Stomach (tissue), 9 donors: ENCODE data around the gene SLC8B1. TPM values are rescaled to one million over a fixed set of nuclear protein-coding genes. Genes with fewer than 3 reads are reported as not detected.

ENCODE experiments used
- DNase-seq, 2 donors: peaks; one replicate each; pipeline versions ENCODE4 v3.0.0 to v3.0.0-alpha.2; 2013 to 2019
- H3K27ac ChIP-seq, 5 donors: fragments of 200-600 bp in 4 of 5; sonication (generic) in 4 of 5; one replicate each; pipeline ENCODE4 v1.5.1; 2013 to 2019; ENCODE audit warnings: mild to moderate bottlenecking in 1 of 5, moderate library complexity in 1 of 5
- H3K27me3 ChIP-seq, 3 donors: fragments of 200-600 bp; sonication (generic); one replicate each; pipeline ENCODE4 v1.5.1; 2017 to 2019; ENCODE audit warnings: mixed run types in 1 of 3
- H3K36me3 ChIP-seq, 4 donors: fragments of 200-600 bp; sonication (generic); 1 replicate in 3 of 4; 2 replicates in 1 of 4; pipeline ENCODE4 v1.5.1; 2016 to 2019
- H3K4me1 ChIP-seq, 4 donors: fragments of 200-600 bp; sonication (generic); one replicate each; pipeline ENCODE4 v1.5.1; 2016 to 2019
- H3K4me3 ChIP-seq, 4 donors: fragments of 200-600 bp; sonication (generic) in 3 of 4; one replicate each; pipeline ENCODE4 v1.5.1; 2016 to 2019; ENCODE audit warnings: mild to moderate bottlenecking in 1 of 4
- H3K9me3 ChIP-seq, 4 donors: fragments of 200-600 bp; sonication (generic); one replicate each; pipeline ENCODE4 v1.5.1; 2016 to 2019
- CTCF ChIP-seq, 7 experiments: fragments of 450-650 bp in 4 of 7; fragments of 200-600 bp in 3 of 7; sonication (generic) in 3 of 7; IDR thresholded peaks; one replicate each; pipeline ENCODE4 v1.5.1; 2016 to 2019; ENCODE audit warnings: antibody characterized with exemption in 7 of 7, control low read depth in 2 of 7, mild to moderate bottlenecking in 1 of 7
- EP300 ChIP-seq: sonication (generic); formaldehyde crosslinking; IDR thresholded peaks from one replicate; pipeline ENCODE4 v1.6.1; 2017; ENCODE audit warnings: antibody characterized with exemption
- POLR2A ChIP-seq, 4 donors: fragments of 450-650 bp; IDR thresholded peaks; one replicate each; pipeline ENCODE4 v1.6.1; 2016; ENCODE audit warnings: antibody characterized with exemption in 4 of 4, control low read depth in 2 of 4, mild to moderate bottlenecking in 1 of 4, moderate library complexity in 1 of 4
- POLR2AphosphoS5 ChIP-seq, 3 donors: sonication (generic); formaldehyde crosslinking; IDR thresholded peaks; one replicate each; pipeline ENCODE4 v1.6.1; 2016; ENCODE audit warnings: antibody characterized with exemption in 3 of 3
- WGBS, 5 donors: extraction: QIAGEN DNeasy Blood & Tissue Kit in 3 of 5; methylation state at CpG; one replicate each; pipeline versions ENCODE4 v1.1.5 to v1.1.7; 2013 to 2018; 5-methylcytosine and 5-hydroxymethylcytosine counted together
- intact Hi-C: fragments of 100-400 bp; cut with DNase I; formaldehyde crosslinking; loops from one replicate; pipeline ENCODE4 v1.15.1; 2023; ENCODE audit warnings: low total_unique reads
- polyA plus RNA-seq, 3 donors: library from polyadenylated mRNA; stranded (reverse); fragments of 200-250 nt; gene quantifications; one replicate each; pipeline ENCODE4 v1.2.3, GENCODE V29; 2013
- total RNA-seq, 5 donors: library from RNA; depleted of rRNA; stranded (reverse); fragments of >200 nt; gene quantifications; one replicate each; pipeline versions ENCODE4 v1.1.0 to v1.2.3, GENCODE V29; 2014 to 2016
- donor health status: healthy with polysubstance abuse.
- donor health status: Bipolar disorder and iron deficiency.
- donor health status: healthy.

SLC8B1 gene
- total and polyA plus RNA-seq, 8 donors = 9.0 to 167 (median 18.6) TPM

- 88 to 93% (median 92%) methylated on average over 7 of the region's 7 CpGs for WGBS, 5 donors
- Histone ChIP-seq H3K27me3 (no peaks in the 10 kb centered on the region), H3K9me3 (no peaks in the 10 kb centered on the region), H3K27ac (no peak overlapping the region), H3K4me1 (peaks cover 0 to 22% (median 0%) of the 10 kb centered on the region in 4 donors), H3K36me3 (peaks cover 0 to 44% (median 37%) of the 10 kb centered on the region in 4 donors), H3K4me3 (no peak overlapping the region)
- DNase-seq = no peak
- intact Hi-C loops = no loop called here
- TF ChIP-seq POLR2AphosphoS5 (IDR thresholded peaks at IDR 0.05) (no peak), POLR2A (IDR thresholded peaks at IDR 0.05) (no peak), CTCF (IDR thresholded peaks at IDR 0.05) (no peak), EP300 (no peak)
Observed at GRCh38 chr12:113365639-113366395, 30.9 kb upstream of the SLC8B1 start.

- Histone ChIP-seq H3K4me3 (no peak overlapping the region), H3K4me1 (peaks cover 0 to 27% (median 6%) of the 10 kb centered on the region in 4 donors), H3K27ac (no peak overlapping the region), H3K27me3 (no peaks in the 10 kb centered on the region), H3K36me3 (peaks cover 0 to 41% (median 32%) of the 10 kb centered on the region in 4 donors), H3K9me3 (no peaks in the 10 kb centered on the region)
- intact Hi-C loops = no loop called here
- TF ChIP-seq POLR2A (IDR thresholded peaks at IDR 0.05) (no peak), CTCF (IDR thresholded peaks at IDR 0.05) (no peak), POLR2AphosphoS5 (IDR thresholded peaks at IDR 0.05) (no peak), EP300 (no peak)
- 90 to 98% (median 94%) methylated on average over 5 of the region's 5 CpGs for WGBS, 5 donors
- DNase-seq = no peak
Observed at GRCh38 chr12:113364698-113365097, 29.8 kb upstream of the SLC8B1 start.

- WGBS, 5 donors = 66 to 77% (median 72%) methylated on average over 12 of the region's 12 CpGs
- H3K27me3 ChIP-seq = no peaks in the 10 kb centered on the region
- H3K4me3 ChIP-seq = no peak overlapping the region
- no peaks in the 10 kb centered on the region for H3K9me3 ChIP-seq
- intact Hi-C loops = no loop called here
- peaks cover 7 to 43% (median 19%) of the 10 kb centered on the region in 4 donors for H3K4me1 ChIP-seq
- TF ChIP-seq POLR2A (IDR thresholded peaks at IDR 0.05) = no peak
- no peak for TF ChIP-seq EP300
- no peak for TF ChIP-seq POLR2AphosphoS5 (IDR thresholded peaks at IDR 0.05)
- no peak for TF ChIP-seq CTCF (IDR thresholded peaks at IDR 0.05)
- peak overlapping the region in 1 of 5 donors; percentile 31 for H3K27ac ChIP-seq
- H3K36me3 ChIP-seq = peaks cover 0 to 26% (median 18%) of the 10 kb centered on the region in 4 donors
- no peak for DNase-seq
Observed at GRCh38 chr12:113361574-113362370, 26.9 kb upstream of the SLC8B1 start.

- DNase-seq = no peak
- Histone ChIP-seq H3K4me1 (peaks cover 7 to 34% (median 19%) of the 10 kb centered on the region in 4 donors), H3K9me3 (no peaks in the 10 kb centered on the region), H3K36me3 (peaks cover 0 to 18% (median 10%) of the 10 kb centered on the region in 4 donors), H3K4me3 (peak overlapping the region in 2 of 4 donors; percentile 77 to 92), H3K27ac (peak overlapping the region in 4 of 5 donors; percentile 84 to 94 (median 88)), H3K27me3 (no peaks in the 10 kb centered on the region)
- TF ChIP-seq POLR2AphosphoS5 (IDR thresholded peaks at IDR 0.05) = no peak
- TF ChIP-seq POLR2A (IDR thresholded peaks at IDR 0.05) = no peak
- TF ChIP-seq EP300 = no peak
- no peak for TF ChIP-seq CTCF (IDR thresholded peaks at IDR 0.05)
- intact Hi-C loops = no loop called here
- WGBS, 5 donors = 70 to 80% (median 79%) methylated on average over 8 to 9 of the region's 9 CpGs
Observed at GRCh38 chr12:113359939-113360748, 25.2 kb upstream of the SLC8B1 start.
